Measurements from ENCODE around the gene LAG3. TPM values are rescaled to one million over a fixed set of nuclear protein-coding genes. Genes with fewer than 3 reads are reported as not detected.

LAG3 gene
- polyA plus RNA-seq, 4 donors = 0.89 to 6.2 (median 2.1) TPM

DNA sequence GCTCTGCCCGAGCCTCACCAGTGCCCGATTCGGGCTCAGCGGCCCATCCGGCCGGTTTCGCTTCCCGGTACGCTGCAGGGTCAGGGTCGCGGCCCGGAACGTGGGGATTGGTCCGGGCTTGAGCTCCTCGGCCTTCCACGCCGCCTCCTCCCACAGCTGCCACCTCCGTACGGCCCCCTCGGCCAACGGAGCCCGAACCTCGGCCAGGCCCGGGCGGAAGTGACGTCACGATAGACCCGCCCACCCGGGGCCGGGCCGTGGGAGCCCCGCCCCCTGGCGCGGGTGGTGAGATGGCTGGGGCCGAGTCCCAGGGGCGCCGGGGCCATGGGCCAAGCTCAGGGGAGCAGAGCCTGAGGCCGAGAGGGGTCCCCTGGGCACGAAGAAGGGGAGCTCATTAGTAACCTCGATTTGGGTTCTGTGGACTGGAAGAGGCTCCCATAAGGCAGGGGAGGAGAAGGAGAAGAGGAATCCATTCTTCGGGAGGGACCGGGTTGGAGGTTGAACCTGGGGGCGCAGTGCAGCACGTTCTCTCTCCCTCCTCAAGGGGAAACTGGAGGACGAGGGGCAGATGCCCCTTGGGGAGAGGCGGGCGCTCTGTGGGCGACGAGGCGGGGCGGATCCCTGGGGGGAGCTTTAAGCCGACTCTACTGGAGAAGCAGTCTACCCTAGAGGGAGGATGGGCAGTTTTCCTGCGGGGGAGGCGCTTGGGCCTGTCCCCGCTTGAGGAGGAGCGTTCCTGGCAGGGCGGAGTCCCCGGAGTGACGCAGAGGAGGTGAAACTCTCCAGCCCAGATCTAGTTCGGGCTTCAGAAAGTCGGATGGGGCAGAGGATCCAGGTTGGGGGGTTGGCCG lies 19.2 kb upstream of the LAG3 start, which contains the start of gene MLF2:
TSS of gene MLF2 (minus strand) at position 221 of the 851 bp plus-strand sequence. CDS start 807 bp downstream, outside the sequence.
- peak; percentile 95 to 97 (median 96) for DNase-seq (ENCODE audit: low read depth in 4 of 4, low spot score in 3 of 4)

DNA sequence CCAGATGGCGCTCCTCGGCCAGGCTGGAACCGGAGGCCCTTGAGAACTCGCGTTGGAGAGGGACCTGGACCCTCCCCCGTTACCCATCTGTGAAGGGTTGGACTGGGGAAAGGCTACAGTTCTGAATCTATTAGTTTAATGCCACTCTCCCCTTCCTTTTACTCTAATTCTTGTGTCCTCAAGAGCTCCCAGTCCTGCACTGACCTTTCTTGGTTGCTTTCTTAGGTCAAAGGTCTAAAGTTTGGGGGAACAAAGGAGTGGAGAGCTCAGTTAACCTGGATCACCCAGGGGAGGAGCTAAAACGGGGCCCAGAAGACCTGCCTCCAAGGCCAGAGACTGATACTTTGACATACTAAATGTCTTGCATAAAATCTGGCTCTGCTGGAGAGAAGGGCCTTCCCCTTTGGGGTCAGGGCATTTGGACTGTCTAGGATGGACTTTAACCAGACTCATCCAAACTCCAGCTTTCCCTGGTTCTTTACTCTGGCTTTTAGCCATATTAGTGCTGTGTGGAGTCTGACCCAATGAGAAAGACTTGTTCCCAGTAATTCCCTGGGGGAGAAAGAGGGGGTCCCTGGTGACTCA lies 18.5 kb upstream of the LAG3 start:
- DNase-seq (ENCODE audit: low read depth in 4 of 4, low spot score in 3 of 4) = no peak

DNA sequence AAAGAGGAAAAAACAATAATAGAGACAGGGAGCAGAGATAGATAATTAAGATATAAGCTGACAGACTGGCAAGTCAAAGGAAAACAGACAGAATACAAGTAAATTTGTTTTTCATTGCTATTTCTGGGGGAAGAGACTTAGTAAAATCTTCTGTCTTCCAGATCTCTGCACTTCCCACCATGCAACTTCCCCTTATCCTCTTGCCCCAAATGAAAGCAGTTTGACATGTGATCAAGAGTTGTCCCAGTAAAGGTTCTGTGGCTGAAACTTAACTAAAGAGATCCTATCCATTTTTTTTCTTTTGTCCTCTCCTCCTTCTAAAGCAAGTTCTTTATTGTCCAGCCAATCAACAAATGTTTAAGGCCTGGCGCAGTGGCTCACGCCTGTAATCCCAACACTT lies 17.9 kb upstream of the LAG3 start:
- DNase-seq (ENCODE audit: low read depth in 4 of 4, low spot score in 3 of 4) = no peak

GRCh38 chr12:6757028-6757690 lies 15.2 kb upstream of the LAG3 start:
- no peak for DNase-seq (ENCODE audit: low read depth in 4 of 4, low spot score in 3 of 4)

- no peak for DNase-seq (ENCODE audit: low read depth in 4 of 4, low spot score in 3 of 4)
Measured at GRCh38 chr12:6758506-6759095, 13.7 kb upstream of the LAG3 start.

DNA sequence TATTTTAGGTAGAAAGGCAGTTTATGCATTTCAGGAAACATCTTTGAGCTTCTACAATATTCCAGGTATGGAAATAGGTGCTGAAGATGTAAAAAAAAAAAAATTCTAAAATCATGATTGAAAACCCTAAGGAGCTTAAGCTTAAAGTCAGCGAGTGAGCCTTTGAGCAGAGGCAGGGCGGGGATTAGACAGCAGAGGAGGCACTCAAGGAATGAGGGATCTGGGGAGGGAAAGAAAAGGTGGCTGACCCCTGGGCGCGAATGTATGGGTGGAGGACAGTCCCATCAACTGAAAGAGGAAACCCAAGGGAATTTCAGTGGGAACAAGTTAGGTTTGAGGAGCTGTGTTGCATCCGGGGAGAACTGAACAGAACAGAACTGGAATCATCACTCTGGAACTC lies 12.6 kb upstream of the LAG3 start:
- DNase-seq (ENCODE audit: low read depth in 4 of 4, low spot score in 3 of 4) = no peak

- DNase-seq (ENCODE audit: low read depth in 4 of 4, low spot score in 3 of 4) = no peak
Measured at GRCh38 chr12:6763380-6763779, 8.9 kb upstream of the LAG3 start.

GRCh38 chr12:6764011-6764828 lies 8.1 kb upstream of the LAG3 start:
- DNase-seq (ENCODE audit: low read depth in 4 of 4, low spot score in 3 of 4) = peak; percentile 93 to 98 (median 96)

DNA sequence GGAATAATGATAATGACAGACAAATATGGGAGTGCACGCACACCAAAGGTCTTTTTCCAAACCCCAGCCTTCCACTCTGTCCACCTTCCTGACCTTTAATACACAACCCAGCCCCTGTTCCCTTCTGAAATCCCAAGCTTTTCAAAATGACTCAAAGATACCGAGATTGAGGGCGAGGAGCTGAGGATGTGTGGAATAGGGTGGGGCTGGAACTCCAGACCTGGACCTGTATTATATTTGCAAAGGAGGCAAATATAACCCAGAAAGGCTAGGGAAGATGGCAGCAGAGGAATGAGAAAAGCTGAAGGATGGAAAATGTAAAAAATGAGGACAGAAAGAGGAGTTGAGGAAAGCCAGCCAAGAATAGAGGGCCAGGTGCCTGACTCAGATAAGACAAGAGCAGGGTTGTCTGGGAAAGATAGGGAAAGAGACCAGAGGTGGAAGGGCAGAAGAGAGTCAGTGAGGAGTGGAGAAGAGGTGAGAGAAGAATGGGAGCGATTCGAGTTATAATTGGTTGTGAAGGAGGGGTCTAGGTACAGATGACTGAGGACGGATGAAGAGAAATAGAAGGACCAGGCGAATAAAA lies 7.2 kb upstream of the LAG3 start:
- no peak for DNase-seq (ENCODE audit: low read depth in 4 of 4, low spot score in 3 of 4)

- peak; percentile 78 to 89 (median 82) for DNase-seq (ENCODE audit: low read depth in 4 of 4, low spot score in 3 of 4)
Measured at GRCh38 chr12:6765634-6766581, 6.4 kb upstream of the LAG3 start, which contains the start of gene PTMS. PTMS (plus strand) TSS chr12:6766363; CDS start chr12:6766706, 343 bp downstream.

DNA sequence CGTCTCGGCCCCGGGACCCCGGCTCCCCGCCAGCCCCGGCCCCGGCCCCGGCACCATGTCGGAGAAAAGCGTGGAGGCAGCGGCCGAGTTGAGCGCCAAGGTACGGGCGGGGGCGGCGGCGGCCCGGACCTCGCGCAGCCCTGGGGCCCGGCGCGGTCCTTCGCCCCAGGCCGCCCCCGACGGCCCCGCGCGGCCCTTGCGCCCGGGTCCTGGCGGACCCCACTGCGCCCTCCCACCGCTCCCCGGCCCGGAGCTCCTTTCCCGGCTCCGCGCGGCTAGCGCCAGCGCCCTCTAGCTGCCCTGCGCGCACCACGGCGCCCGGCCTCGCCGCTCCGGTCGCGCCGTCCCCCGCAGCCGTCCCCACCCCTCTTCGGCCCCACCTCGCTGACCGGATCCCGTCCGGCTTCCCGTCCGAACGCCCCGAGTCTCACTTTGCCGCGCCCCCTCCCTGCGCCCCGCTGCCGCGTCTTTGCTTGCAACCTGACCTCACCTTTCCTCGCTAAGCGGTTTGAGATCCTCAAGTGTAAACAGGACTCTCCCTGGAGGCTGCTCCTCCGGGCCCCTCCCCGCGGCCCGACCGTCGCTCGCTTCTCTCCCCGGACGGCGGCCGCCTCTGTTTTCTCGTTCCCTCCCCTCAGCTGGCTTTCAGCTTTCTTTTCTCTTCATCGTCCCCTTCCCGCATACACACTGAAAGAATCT lies 5.5 kb upstream of the LAG3 start:
- peak in 1 of 4 donors; percentile 39 for DNase-seq (ENCODE audit: low read depth in 4 of 4, low spot score in 3 of 4)

DNA sequence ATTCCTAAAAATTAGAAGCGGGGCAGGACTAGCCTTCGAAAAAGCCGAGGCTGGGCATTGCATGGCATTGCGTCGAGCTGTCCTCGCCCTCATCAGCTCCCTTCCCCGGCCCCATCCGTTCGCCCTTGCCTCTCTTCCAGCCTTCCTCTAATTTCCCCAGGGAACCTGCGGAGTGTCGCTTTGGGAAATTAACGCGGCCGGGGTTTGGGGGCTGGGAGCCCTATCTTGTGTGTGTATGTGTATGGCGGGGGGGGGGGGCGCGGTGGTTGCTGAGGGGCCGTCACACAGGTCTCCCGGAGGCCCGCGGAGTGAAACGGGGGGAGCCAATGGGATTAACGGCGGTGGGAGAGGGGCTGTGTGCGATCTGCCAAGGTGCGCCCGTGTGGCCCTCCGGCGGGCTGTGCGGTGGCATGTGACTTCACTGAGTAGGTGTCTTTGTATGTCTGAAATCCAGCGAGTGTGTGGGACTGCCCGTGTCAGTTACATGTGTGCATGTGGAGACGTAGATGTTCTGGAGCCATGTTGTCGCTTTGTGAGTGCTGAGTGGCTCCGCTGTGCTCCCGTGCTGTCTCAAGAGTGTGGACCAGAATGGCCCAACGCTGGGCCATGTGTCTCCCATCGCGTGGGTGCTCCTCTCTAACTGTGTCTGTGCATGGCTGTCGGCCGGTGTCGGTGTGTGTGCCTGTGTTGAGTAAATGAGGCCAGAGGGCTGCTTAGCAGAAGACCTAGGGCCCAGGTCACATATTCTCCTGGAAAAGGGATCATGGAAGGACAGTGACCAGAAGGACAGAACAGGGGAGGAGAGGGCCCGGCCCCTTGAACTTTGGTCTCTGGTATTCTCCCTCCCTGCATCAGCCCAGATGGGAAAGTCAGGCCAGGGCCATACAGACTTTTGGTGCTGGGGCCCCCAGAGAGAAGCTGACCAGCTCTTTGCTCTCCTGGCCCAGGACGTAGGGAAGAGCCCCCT lies 4.7 kb upstream of the LAG3 start:
- DNase-seq (ENCODE audit: low read depth in 4 of 4, low spot score in 3 of 4) = no peak

GRCh38 chr12:6768437-6768914 lies 3.8 kb upstream of the LAG3 start:
- DNase-seq (ENCODE audit: low read depth in 4 of 4, low spot score in 3 of 4) = no peak

- DNase-seq (ENCODE audit: low read depth in 4 of 4, low spot score in 3 of 4) = no peak
Measured at GRCh38 chr12:6768990-6769389, 3.3 kb upstream of the LAG3 start.

DNA sequence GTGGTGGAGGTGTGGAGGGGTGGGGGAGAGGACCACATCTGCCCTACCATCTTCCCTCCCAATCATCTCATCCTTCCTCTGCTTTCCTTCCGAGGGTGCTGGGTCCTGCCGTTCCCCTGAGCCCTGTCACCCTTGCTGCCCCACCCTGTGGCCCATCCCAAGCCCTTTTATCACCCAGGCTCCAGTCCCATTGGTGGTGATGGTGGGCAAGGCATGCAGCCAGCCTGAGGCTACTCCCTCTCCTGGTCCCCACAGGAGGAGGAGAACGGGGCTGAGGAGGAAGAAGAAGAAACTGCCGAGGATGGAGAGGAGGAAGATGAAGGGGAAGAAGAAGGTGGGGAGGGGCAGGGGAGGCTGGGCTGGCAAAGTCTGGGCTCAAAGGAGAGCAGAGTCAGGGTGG lies 2.7 kb upstream of the LAG3 start:
- no peak for DNase-seq (ENCODE audit: low read depth in 4 of 4, low spot score in 3 of 4)

- no peak for DNase-seq (ENCODE audit: low read depth in 4 of 4, low spot score in 3 of 4)
Measured at GRCh38 chr12:6770094-6770493, 2.2 kb upstream of the LAG3 start.

GRCh38 chr12:6770600-6770999 lies 1.7 kb upstream of the LAG3 start:
- no peak for DNase-seq (ENCODE audit: low read depth in 4 of 4, low spot score in 3 of 4)
